GM23338 (cell line): ENCODE data around the gene COL18A1. TPM values are rescaled to one million over a fixed set of nuclear protein-coding genes. Genes with fewer than 3 reads are reported as not detected.

ENCODE experiments used
- ATAC-seq: fragments of 200-7000 bp; cut with Tn5 transposase; 3 replicates; pipeline ENCODE4 v1.9.1; 2020
- DNase-seq: peaks from one replicate; pipeline ENCODE4 v3.0.0-alpha.2; 2015; ENCODE audit warnings: low spot score
- H2AFZ ChIP-seq: fragments of 200-600 bp; sonication (generic); 2 replicates; pipeline ENCODE4 v1.8.0; 2016; ENCODE audit warnings: antibody characterized with exemption, mild to moderate bottlenecking, moderate library complexity
- H3F3A ChIP-seq: fragments of 200-600 bp; sonication (generic); replicated peaks from 2 replicates; pipeline ENCODE4 v1.8.0; 2017; ENCODE audit warnings: antibody characterized with exemption, mixed run types, low read depth
- H3K27ac ChIP-seq: fragments of 200-600 bp; sonication (generic); 2 replicates; pipeline ENCODE4 v1.6.1; 2016; ENCODE audit warnings: low read depth
- H3K27me3 ChIP-seq: fragments of 200-600 bp; sonication (generic); 2 replicates; pipeline ENCODE4 v1.8.0; 2016; ENCODE audit warnings: mild to moderate bottlenecking, mixed run types, moderate library complexity; ENCODE audit not compliant: insufficient read depth
- H3K36me3 ChIP-seq: fragments of 200-600 bp; sonication (generic); 2 replicates; pipeline ENCODE4 v1.8.0; 2016; ENCODE audit warnings: mild to moderate bottlenecking; ENCODE audit not compliant: insufficient read depth
- H3K4me1 ChIP-seq: fragments of 200-600 bp; sonication (generic); 2 replicates; pipeline ENCODE4 v1.8.0; 2016; ENCODE audit warnings: mild to moderate bottlenecking, moderate library complexity; ENCODE audit not compliant: insufficient read depth
- H3K4me2 ChIP-seq: fragments of 200-600 bp; sonication (generic); 2 replicates; pipeline ENCODE4 v1.7.1; 2017; ENCODE audit warnings: mixed run types
- H3K4me3 ChIP-seq: fragments of 200-600 bp; sonication (generic); 2 replicates; pipeline ENCODE4 v1.6.1; 2016; ENCODE audit warnings: mixed run types
- H3K79me2 ChIP-seq: fragments of 200-600 bp; sonication (generic); replicated peaks from 2 replicates; pipeline ENCODE4 v1.8.0; 2017; ENCODE audit warnings: mild to moderate bottlenecking; ENCODE audit not compliant: insufficient read depth
- H3K9me2 ChIP-seq: fragments of 200-600 bp; sonication (generic); 2 replicates; pipeline ENCODE4 v1.8.0; 2017; ENCODE audit not compliant: insufficient read depth
- H4K20me1 ChIP-seq: fragments of 200-600 bp; sonication (generic); replicated peaks from 2 replicates; pipeline ENCODE4 v1.8.0; 2017; ENCODE audit warnings: mild to moderate bottlenecking; ENCODE audit not compliant: insufficient read depth
- H3K27ac Mint-ChIP-seq: 2 replicates; pipeline ENCODE4 v1.8.0; 2020; ENCODE audit warnings: inconsistent platforms, mild to moderate bottlenecking, moderate library complexity, mixed read lengths
- H3K27me3 Mint-ChIP-seq: 3 replicates; pipeline ENCODE4 v1.8.0; 2022; ENCODE audit warnings: low read depth, mild to moderate bottlenecking, moderate library complexity, mixed read lengths, inconsistent platforms; ENCODE audit not compliant: insufficient read depth, poor library complexity
- H3K36me3 Mint-ChIP-seq: 3 replicates; pipeline ENCODE4 v1.8.0; 2021; ENCODE audit warnings: low read depth, mild to moderate bottlenecking, inconsistent platforms, moderate library complexity, mixed read lengths
- H3K4me1 Mint-ChIP-seq: 3 replicates; pipeline ENCODE4 v1.8.0; 2020; ENCODE audit warnings: mild to moderate bottlenecking, inconsistent platforms, mixed read lengths
- H3K4me3 Mint-ChIP-seq: 3 replicates; pipeline ENCODE4 v1.8.0; 2021; ENCODE audit warnings: moderate library complexity, mild to moderate bottlenecking, inconsistent platforms, mixed read lengths
- H3K9me3 Mint-ChIP-seq: 3 replicates; pipeline ENCODE4 v1.8.0; 2020; ENCODE audit warnings: moderate library complexity, mild to moderate bottlenecking, inconsistent platforms, mixed read lengths
- CREB1 ChIP-seq: fragments of 250-450 bp; sonication (Bioruptor Pico); IDR thresholded peaks from 2 replicates; pipeline ENCODE4 v1.5.0; 2020; ENCODE audit warnings: low read depth, mild to moderate bottlenecking, moderate library complexity
- EZH2 ChIP-seq: fragments of 200-600 bp; sonication (generic); IDR thresholded peaks from one replicate; pipeline ENCODE4 v1.8.0; 2017; ENCODE audit warnings: antibody characterized with exemption, mild to moderate bottlenecking, low read depth; ENCODE audit not compliant: unreplicated experiment
- EZH2phosphoT487 ChIP-seq: fragments of 200-600 bp; sonication (generic); IDR thresholded peaks from one replicate; pipeline ENCODE4 v1.8.1; 2018; ENCODE audit warnings: antibody characterized with exemption; ENCODE audit not compliant: unreplicated experiment
- JUNB ChIP-seq: IDR thresholded peaks from one replicate; pipeline ENCODE4 v1.6.1; 2016; ENCODE audit warnings: antibody characterized with exemption; ENCODE audit not compliant: unreplicated experiment
- NANOG ChIP-seq: IDR thresholded peaks from 2 replicates; pipeline ENCODE4 v1.6.1; 2016; ENCODE audit warnings: antibody characterized with exemption, borderline replicate concordance
- POLR2AphosphoS5 ChIP-seq: IDR thresholded peaks from 2 replicates; pipeline ENCODE4 v1.6.1; 2016; ENCODE audit warnings: antibody characterized with exemption, low read depth
- STAT1 ChIP-seq: IDR thresholded peaks from one replicate; pipeline ENCODE4 v1.6.1; 2016; ENCODE audit warnings: antibody characterized with exemption; ENCODE audit not compliant: unreplicated experiment
- ZNF114 ChIP-seq: fragments of 250-450 bp; sonication (Bioruptor Pico); IDR thresholded peaks from 2 replicates; pipeline ENCODE4 v1.5.0; 2020; ENCODE audit warnings: mild to moderate bottlenecking, moderate library complexity
- ZNF331 ChIP-seq: fragments of 250-450 bp; sonication (Bioruptor Pico); IDR thresholded peaks from 2 replicates; pipeline ENCODE4 v1.5.0; 2020; ENCODE audit warnings: low read depth, mild to moderate bottlenecking, moderate library complexity
- polyA plus RNA-seq: library from polyadenylated mRNA; unstranded; fragments of >200 nt; fragmentation: Nextera tagmentation; extraction: Ambion mirVana; gene quantifications from 2 replicates; pipeline ENCODE4 v1.2.1, GENCODE V29; 2016
- total RNA-seq: library from RNA; depleted of rRNA; stranded (reverse); fragments of >200 nt; shearing (Covaris generic); gene quantifications from 2 replicates; pipeline ENCODE4 v1.2.3, GENCODE V29; 2014
- TF ChIP-seq, protein P1 (sequence below), 2 experiments: fragments of 200-600 bp in 1 of 2; sonication (generic) in 1 of 2; conservative IDR thresholded peaks; 2 replicates each; pipeline versions ENCODE4 v1.5.1 to v1.6.1; 2016 to 2017; ENCODE audit warnings: antibody characterized with exemption in 2 of 2, low read depth in 2 of 2, mild to moderate bottlenecking in 2 of 2, moderate library complexity in 1 of 2
- TF ChIP-seq, protein P2 (sequence below): fragments of 250-450 bp; sonication (Bioruptor Pico); IDR thresholded peaks from 2 replicates; pipeline ENCODE4 v1.5.0; 2020; ENCODE audit warnings: mild to moderate bottlenecking, moderate library complexity
- TF ChIP-seq, protein P3 (sequence below): IDR thresholded peaks from 2 replicates; pipeline ENCODE4 v1.6.1; 2016; ENCODE audit warnings: antibody characterized with exemption
- TF ChIP-seq, protein P4 (sequence below): IDR thresholded peaks from one replicate; pipeline ENCODE4 v1.6.1; 2018; ENCODE audit warnings: antibody characterized with exemption; ENCODE audit not compliant: unreplicated experiment

COL18A1 gene
- total and polyA plus RNA-seq, 2 experiments from 2014 or later, result 38.4 to 430 TPM

DNA sequence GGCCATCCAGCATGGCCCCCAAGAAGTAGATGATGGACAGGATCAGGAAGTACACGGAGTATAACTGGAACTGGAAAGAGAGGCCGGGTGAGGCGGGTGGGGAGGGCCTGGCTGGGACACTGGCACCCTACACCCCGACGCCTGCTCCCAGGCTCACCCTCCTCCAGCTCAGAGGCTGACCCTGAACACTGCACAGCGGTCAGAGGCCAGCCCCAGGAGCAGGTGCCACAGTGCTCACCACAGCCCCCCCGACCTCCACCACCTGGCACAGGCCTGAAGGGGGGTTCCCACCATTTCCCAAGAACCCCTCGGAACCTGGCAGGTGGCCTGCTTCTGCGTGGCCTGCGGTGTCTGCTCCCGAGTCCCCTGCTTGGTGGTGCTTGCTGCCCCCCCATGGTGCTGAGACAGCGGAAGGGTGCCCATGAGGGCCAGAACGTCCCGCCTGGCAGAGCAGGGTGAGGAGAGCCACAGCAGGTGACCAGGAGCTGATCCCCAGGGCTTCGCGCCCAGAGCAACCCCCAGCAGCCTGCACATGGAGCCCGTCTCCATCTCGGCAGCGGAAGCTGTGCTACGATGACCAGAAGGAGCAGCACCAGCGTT is 111.2 kb downstream of the COL18A1 start:
- no peak for TF ChIP-seq EZH2
- no peak for TF ChIP-seq JUNB
- no peak for TF ChIP-seq STAT1
- TF ChIP-seq, protein P1, sequence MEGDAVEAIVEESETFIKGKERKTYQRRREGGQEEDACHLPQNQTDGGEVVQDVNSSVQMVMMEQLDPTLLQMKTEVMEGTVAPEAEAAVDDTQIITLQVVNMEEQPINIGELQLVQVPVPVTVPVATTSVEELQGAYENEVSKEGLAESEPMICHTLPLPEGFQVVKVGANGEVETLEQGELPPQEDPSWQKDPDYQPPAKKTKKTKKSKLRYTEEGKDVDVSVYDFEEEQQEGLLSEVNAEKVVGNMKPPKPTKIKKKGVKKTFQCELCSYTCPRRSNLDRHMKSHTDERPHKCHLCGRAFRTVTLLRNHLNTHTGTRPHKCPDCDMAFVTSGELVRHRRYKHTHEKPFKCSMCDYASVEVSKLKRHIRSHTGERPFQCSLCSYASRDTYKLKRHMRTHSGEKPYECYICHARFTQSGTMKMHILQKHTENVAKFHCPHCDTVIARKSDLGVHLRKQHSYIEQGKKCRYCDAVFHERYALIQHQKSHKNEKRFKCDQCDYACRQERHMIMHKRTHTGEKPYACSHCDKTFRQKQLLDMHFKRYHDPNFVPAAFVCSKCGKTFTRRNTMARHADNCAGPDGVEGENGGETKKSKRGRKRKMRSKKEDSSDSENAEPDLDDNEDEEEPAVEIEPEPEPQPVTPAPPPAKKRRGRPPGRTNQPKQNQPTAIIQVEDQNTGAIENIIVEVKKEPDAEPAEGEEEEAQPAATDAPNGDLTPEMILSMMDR (conservative IDR thresholded peaks at IDR 0.05; ENCODE audit: low read depth in 2 of 2), result no peak
- TF ChIP-seq ZNF331 (CRISPR knock-in tag), result no peak
- TF ChIP-seq, protein P2, sequence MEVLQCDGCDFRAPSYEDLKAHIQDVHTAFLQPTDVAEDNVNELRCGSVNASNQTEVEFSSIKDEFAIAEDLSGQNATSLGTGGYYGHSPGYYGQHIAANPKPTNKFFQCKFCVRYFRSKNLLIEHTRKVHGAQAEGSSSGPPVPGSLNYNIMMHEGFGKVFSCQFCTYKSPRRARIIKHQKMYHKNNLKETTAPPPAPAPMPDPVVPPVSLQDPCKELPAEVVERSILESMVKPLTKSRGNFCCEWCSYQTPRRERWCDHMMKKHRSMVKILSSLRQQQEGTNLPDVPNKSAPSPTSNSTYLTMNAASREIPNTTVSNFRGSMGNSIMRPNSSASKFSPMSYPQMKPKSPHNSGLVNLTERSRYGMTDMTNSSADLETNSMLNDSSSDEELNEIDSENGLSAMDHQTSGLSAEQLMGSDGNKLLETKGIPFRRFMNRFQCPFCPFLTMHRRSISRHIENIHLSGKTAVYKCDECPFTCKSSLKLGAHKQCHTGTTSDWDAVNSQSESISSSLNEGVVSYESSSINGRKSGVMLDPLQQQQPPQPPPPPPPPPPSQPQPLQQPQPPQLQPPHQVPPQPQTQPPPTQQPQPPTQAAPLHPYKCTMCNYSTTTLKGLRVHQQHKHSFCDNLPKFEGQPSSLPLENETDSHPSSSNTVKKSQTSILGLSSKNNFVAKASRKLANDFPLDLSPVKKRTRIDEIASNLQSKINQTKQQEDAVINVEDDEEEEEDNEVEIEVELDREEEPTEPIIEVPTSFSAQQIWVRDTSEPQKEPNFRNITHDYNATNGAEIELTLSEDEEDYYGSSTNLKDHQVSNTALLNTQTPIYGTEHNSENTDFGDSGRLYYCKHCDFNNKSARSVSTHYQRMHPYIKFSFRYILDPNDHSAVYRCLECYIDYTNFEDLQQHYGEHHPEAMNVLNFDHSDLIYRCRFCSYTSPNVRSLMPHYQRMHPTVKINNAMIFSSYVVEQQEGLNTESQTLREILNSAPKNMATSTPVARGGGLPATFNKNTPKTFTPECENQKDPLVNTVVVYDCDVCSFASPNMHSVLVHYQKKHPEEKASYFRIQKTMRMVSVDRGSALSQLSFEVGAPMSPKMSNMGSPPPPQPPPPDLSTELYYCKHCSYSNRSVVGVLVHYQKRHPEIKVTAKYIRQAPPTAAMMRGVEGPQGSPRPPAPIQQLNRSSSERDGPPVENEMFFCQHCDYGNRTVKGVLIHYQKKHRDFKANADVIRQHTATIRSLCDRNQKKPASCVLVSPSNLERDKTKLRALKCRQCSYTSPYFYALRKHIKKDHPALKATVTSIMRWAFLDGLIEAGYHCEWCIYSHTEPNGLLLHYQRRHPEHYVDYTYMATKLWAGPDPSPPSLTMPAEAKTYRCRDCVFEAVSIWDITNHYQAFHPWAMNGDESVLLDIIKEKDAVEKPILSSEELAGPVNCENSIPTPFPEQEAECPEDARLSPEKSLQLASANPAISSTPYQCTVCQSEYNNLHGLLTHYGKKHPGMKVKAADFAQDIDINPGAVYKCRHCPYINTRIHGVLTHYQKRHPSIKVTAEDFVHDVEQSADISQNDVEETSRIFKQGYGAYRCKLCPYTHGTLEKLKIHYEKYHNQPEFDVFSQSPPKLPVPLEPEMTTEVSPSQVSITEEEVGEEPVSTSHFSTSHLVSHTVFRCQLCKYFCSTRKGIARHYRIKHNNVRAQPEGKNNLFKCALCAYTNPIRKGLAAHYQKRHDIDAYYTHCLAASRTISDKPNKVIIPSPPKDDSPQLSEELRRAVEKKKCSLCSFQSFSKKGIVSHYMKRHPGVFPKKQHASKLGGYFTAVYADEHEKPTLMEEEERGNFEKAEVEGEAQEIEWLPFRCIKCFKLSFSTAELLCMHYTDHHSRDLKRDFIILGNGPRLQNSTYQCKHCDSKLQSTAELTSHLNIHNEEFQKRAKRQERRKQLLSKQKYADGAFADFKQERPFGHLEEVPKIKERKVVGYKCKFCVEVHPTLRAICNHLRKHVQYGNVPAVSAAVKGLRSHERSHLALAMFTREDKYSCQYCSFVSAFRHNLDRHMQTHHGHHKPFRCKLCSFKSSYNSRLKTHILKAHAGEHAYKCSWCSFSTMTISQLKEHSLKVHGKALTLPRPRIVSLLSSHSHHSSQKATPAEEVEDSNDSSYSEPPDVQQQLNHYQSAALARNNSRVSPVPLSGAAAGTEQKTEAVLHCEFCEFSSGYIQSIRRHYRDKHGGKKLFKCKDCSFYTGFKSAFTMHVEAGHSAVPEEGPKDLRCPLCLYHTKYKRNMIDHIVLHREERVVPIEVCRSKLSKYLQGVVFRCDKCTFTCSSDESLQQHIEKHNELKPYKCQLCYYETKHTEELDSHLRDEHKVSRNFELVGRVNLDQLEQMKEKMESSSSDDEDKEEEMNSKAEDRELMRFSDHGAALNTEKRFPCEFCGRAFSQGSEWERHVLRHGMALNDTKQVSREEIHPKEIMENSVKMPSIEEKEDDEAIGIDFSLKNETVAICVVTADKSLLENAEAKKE (CRISPR knock-in tag), result no peak
- TF ChIP-seq, protein P3, sequence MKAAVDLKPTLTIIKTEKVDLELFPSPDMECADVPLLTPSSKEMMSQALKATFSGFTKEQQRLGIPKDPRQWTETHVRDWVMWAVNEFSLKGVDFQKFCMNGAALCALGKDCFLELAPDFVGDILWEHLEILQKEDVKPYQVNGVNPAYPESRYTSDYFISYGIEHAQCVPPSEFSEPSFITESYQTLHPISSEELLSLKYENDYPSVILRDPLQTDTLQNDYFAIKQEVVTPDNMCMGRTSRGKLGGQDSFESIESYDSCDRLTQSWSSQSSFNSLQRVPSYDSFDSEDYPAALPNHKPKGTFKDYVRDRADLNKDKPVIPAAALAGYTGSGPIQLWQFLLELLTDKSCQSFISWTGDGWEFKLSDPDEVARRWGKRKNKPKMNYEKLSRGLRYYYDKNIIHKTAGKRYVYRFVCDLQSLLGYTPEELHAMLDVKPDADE, result no peak
- TF ChIP-seq, protein P4, sequence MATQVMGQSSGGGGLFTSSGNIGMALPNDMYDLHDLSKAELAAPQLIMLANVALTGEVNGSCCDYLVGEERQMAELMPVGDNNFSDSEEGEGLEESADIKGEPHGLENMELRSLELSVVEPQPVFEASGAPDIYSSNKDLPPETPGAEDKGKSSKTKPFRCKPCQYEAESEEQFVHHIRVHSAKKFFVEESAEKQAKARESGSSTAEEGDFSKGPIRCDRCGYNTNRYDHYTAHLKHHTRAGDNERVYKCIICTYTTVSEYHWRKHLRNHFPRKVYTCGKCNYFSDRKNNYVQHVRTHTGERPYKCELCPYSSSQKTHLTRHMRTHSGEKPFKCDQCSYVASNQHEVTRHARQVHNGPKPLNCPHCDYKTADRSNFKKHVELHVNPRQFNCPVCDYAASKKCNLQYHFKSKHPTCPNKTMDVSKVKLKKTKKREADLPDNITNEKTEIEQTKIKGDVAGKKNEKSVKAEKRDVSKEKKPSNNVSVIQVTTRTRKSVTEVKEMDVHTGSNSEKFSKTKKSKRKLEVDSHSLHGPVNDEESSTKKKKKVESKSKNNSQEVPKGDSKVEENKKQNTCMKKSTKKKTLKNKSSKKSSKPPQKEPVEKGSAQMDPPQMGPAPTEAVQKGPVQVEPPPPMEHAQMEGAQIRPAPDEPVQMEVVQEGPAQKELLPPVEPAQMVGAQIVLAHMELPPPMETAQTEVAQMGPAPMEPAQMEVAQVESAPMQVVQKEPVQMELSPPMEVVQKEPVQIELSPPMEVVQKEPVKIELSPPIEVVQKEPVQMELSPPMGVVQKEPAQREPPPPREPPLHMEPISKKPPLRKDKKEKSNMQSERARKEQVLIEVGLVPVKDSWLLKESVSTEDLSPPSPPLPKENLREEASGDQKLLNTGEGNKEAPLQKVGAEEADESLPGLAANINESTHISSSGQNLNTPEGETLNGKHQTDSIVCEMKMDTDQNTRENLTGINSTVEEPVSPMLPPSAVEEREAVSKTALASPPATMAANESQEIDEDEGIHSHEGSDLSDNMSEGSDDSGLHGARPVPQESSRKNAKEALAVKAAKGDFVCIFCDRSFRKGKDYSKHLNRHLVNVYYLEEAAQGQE, result no peak
- TF ChIP-seq POLR2AphosphoS5, result no peak
- TF ChIP-seq NANOG, result no peak
- no peak for TF ChIP-seq EZH2phosphoT487
- TF ChIP-seq CREB1 (CRISPR knock-in tag), result no peak
- TF ChIP-seq ZNF114 (CRISPR knock-in tag), result no peak
- H3K27ac ChIP-seq, result no peak overlapping the region
- no peak for ATAC-seq
- no peaks in the 10 kb centered on the region for H3K4me1 ChIP-seq
- no peaks in the 10 kb centered on the region for H3K27me3 ChIP-seq
- peaks cover 20% of the 10 kb centered on the region for H3K36me3 ChIP-seq
- H4K20me1 ChIP-seq, result no peaks in the 10 kb centered on the region; the same call in 1 of the 2 replicates
- Mint-ChIP-seq H3K9me3 (peaks cover 41% of the 10 kb centered on the region), H3K36me3 (peaks cover 63% of the 10 kb centered on the region), H3K4me1 (no peaks in the 10 kb centered on the region), H3K27me3 (peaks cover 10% of the 10 kb centered on the region), H3K4me3 (no peak overlapping the region), H3K27ac (no peak overlapping the region)
- H3F3A ChIP-seq, result peaks cover 12% of the 10 kb centered on the region
- H3K79me2 ChIP-seq, result peaks cover 6% of the 10 kb centered on the region; the same call in 1 of the 2 replicates
- H3K4me2 ChIP-seq, result no peak overlapping the region
- DNase-seq, result no peak
- H2AFZ ChIP-seq, result no peak overlapping the region
- H3K4me3 ChIP-seq, result no peak overlapping the region
- no peaks in the 10 kb centered on the region; the same call in 1 of the 2 replicates for H3K9me2 ChIP-seq
